ENCODE results near the gene AGBL4. TPM values are rescaled to one million over a fixed set of nuclear protein-coding genes. Genes with fewer than 3 reads are reported as not detected.

Gene AGBL4
- total and polyA plus RNA-seq, 2 experiments from 2014 or later, result not detected

DNA sequence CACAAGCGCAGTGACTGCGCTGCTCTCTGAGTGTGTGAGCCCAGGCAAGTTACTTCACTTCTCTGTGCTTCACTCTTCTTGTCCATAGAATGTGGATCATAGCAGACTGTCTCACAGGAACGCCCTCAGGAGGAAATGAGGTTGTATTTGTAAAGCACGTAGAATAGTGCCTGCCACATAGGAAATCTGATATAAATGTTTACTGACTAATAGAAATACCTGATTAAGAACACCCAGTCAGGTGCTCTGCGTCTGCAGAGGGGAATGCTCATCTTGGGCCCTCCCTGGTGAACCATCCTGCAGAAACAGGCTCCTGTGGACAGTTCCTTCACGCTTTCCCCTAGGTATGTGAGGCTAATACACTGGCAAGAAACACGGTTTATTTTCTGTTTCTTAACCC lies 1347.4 kb downstream of the AGBL4 start:
- in situ Hi-C loops (cut with MboI), result no loop called here
- Histone ChIP-seq H3K9ac (no peak overlapping the region), H3K36me3 (ENCODE audit: low read depth) (no peaks in the 10 kb centered on the region), H3K4me2 (ENCODE audit: unreplicated experiment) (no peak overlapping the region), H3K27me3 (replicated peaks; ENCODE audit: insufficient read depth) (0 out of 2 replicates have a peak, but pooled peaks cover 5% of the 10 kb centered on the region), H2AFZ (no peak overlapping the region), H3F3A (ENCODE audit: insufficient read depth) (no peaks in the 10 kb centered on the region), H3K4me1 (ENCODE audit: insufficient read depth) (no peaks in the 10 kb centered on the region), H4K20me1 (ENCODE audit: insufficient read depth) (no peaks in the 10 kb centered on the region), H3K4me3 (no peak overlapping the region), H3K9me2 (ENCODE audit: insufficient read depth) (no peaks in the 10 kb centered on the region), H3K27ac (no peak overlapping the region), H3K9me3 (ENCODE audit: low read depth) (no peaks in the 10 kb centered on the region), H3K79me2 (ENCODE audit: insufficient read depth) (no peaks in the 10 kb centered on the region)
- 76 to 79% methylated on average over 7 of the region's 7 CpGs for WGBS, 2 experiments (ENCODE audit: low coverage in 1 of 2, low lambda C conversion rate in 2 of 2, missing lambda C conversion rate in 2 of 2)
- no peak for DNase-seq
- TF ChIP-seq EZH2 (IDR thresholded peaks at IDR 0.05; ENCODE audit: insufficient read depth, poor library complexity, severe bottlenecking) (no peak), EZH2phosphoT487 (IDR thresholded peaks at IDR 0.05; ENCODE audit: insufficient read depth, low read depth) (no peak)

- TF ChIP-seq EZH2phosphoT487 (IDR thresholded peaks at IDR 0.05; ENCODE audit: insufficient read depth, low read depth) (no peak), EZH2 (IDR thresholded peaks at IDR 0.05; ENCODE audit: insufficient read depth, poor library complexity, severe bottlenecking) (no peak)
- H3K4me2 ChIP-seq (ENCODE audit: unreplicated experiment), result no peak overlapping the region
- H3K27me3 ChIP-seq (replicated peaks; ENCODE audit: insufficient read depth), result 0 out of 2 replicates have a peak, but pooled peaks cover 5% of the 10 kb centered on the region
- H3K4me1 ChIP-seq (ENCODE audit: insufficient read depth), result no peaks in the 10 kb centered on the region
- 58% methylated on average over 3 of the region's 3 CpGs for WGBS, 2 experiments (ENCODE audit: low coverage in 1 of 2, low lambda C conversion rate in 2 of 2, missing lambda C conversion rate in 2 of 2)
- no peak overlapping the region for H2AFZ ChIP-seq
- no peak overlapping the region for H3K9ac ChIP-seq
- H4K20me1 ChIP-seq (ENCODE audit: insufficient read depth), result no peaks in the 10 kb centered on the region
- no peak for DNase-seq
- no peaks in the 10 kb centered on the region for H3K9me2 ChIP-seq (ENCODE audit: insufficient read depth)
- no peaks in the 10 kb centered on the region for H3K9me3 ChIP-seq (ENCODE audit: low read depth)
- no peaks in the 10 kb centered on the region for H3F3A ChIP-seq (ENCODE audit: insufficient read depth)
- no peaks in the 10 kb centered on the region for H3K79me2 ChIP-seq (ENCODE audit: insufficient read depth)
- no peaks in the 10 kb centered on the region for H3K36me3 ChIP-seq (ENCODE audit: low read depth)
- no peak overlapping the region for H3K4me3 ChIP-seq
- in situ Hi-C loops (cut with MboI), result no loop called here
- no peak overlapping the region for H3K27ac ChIP-seq
These were observed 1348.5 kb downstream of the AGBL4 start for GRCh38 chr1:48675251-48675650.

DNA sequence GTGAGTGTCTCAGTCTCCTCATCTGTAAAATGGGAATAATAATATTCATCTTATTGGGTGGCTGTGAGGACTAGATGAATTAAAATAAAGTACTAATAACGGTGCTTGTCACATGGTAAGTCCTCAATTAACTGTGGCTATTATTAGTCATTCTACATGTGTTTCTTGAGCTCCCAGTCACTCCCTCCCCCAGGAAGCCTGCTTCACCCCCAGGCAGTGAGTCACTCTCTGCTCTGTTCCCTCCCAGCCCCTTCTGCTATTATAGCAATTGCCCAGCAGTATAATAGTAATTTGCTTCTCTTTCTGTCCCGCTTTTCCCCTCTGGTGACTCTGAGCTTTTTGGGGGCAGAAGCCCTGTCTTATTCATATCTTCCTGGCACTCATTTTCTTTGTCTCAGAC lies 1349.1 kb downstream of the AGBL4 start:
- in situ Hi-C loops (cut with MboI), result no loop called here
- Histone ChIP-seq H3K27me3 (replicated peaks; ENCODE audit: insufficient read depth) (0 out of 2 replicates have a peak, but pooled peaks cover 5% of the 10 kb centered on the region), H3K4me3 (no peak overlapping the region), H3K9me3 (ENCODE audit: low read depth) (no peaks in the 10 kb centered on the region), H3K27ac (no peak overlapping the region), H3F3A (ENCODE audit: insufficient read depth) (no peaks in the 10 kb centered on the region), H4K20me1 (ENCODE audit: insufficient read depth) (no peaks in the 10 kb centered on the region), H3K36me3 (ENCODE audit: low read depth) (no peaks in the 10 kb centered on the region), H3K4me2 (ENCODE audit: unreplicated experiment) (no peak overlapping the region), H3K9me2 (ENCODE audit: insufficient read depth) (no peaks in the 10 kb centered on the region), H3K4me1 (ENCODE audit: insufficient read depth) (no peaks in the 10 kb centered on the region), H2AFZ (no peak overlapping the region), H3K9ac (no peak overlapping the region), H3K79me2 (ENCODE audit: insufficient read depth) (no peaks in the 10 kb centered on the region)
- 22 to 30% methylated on average over 2 of the region's 2 CpGs for WGBS, 2 experiments (ENCODE audit: low coverage in 1 of 2, low lambda C conversion rate in 2 of 2, missing lambda C conversion rate in 2 of 2)
- TF ChIP-seq EZH2 (IDR thresholded peaks at IDR 0.05; ENCODE audit: insufficient read depth, poor library complexity, severe bottlenecking) (no peak), EZH2phosphoT487 (IDR thresholded peaks at IDR 0.05; ENCODE audit: insufficient read depth, low read depth) (no peak)
- DNase-seq, result peak; percentile 61

DNA sequence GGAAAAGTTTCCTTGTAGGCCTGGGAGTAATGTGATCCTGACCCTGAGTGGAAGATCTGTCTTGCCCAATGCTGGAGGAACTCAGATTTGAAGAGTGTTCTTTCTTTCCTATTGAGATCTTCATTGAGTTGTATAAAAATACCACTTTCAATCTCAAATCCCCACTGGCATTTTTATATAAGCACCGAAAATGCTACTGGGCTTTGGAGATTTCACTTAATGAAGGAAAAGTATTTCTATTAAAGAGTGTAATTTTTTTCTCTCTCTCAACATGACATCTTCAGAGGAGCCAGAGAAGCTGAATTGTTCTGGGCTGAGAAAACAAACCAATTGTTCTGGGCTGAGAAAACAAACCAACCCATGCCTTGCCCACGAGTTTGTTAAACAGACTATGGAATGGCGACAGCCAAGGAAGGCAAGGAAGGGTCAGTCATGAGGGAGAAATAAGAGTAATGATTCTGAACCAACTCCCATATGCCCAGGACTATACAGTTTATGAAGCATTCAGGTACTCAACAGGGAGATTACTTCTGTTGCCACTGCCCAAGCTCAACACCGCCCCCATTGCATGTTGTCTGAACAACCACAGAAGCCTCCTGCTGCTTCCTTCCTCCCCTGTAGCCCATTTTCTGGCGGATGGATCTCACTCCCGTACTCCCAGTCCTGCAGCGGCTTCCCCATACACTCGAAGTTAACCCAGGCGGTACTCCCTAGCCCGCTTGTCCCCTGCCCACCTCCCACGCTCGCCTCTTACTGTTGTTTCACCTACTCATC lies 1350.2 kb downstream of the AGBL4 start:
- H2AFZ ChIP-seq, result no peak overlapping the region
- in situ Hi-C loops (cut with MboI), result no loop called here
- no peaks in the 10 kb centered on the region for H3K9me2 ChIP-seq (ENCODE audit: insufficient read depth)
- no peaks in the 10 kb centered on the region for H3K4me1 ChIP-seq (ENCODE audit: insufficient read depth)
- no peak overlapping the region for H3K4me2 ChIP-seq (ENCODE audit: unreplicated experiment)
- no peaks in the 10 kb centered on the region for H3F3A ChIP-seq (ENCODE audit: insufficient read depth)
- H3K9me3 ChIP-seq (ENCODE audit: low read depth), result no peaks in the 10 kb centered on the region
- WGBS, 2 experiments (ENCODE audit: low coverage in 1 of 2, low lambda C conversion rate in 2 of 2, missing lambda C conversion rate in 2 of 2), result 79 to 82% methylated on average over 12 of the region's 12 CpGs
- no peaks in the 10 kb centered on the region for H3K79me2 ChIP-seq (ENCODE audit: insufficient read depth)
- no peak overlapping the region for H3K4me3 ChIP-seq
- H3K27ac ChIP-seq, result no peak overlapping the region
- no peak overlapping the region for H3K9ac ChIP-seq
- 0 out of 2 replicates have a peak, but pooled peaks cover 5% of the 10 kb centered on the region for H3K27me3 ChIP-seq (replicated peaks; ENCODE audit: insufficient read depth)
- H4K20me1 ChIP-seq (ENCODE audit: insufficient read depth), result no peaks in the 10 kb centered on the region
- DNase-seq, result no peak
- TF ChIP-seq EZH2 (IDR thresholded peaks at IDR 0.05; ENCODE audit: insufficient read depth, poor library complexity, severe bottlenecking), result no peak
- no peak for TF ChIP-seq EZH2phosphoT487 (IDR thresholded peaks at IDR 0.05; ENCODE audit: insufficient read depth, low read depth)
- no peaks in the 10 kb centered on the region for H3K36me3 ChIP-seq (ENCODE audit: low read depth)

All from GM23248 (cell line).